HL-60 (cell line): ENCODE results near the gene ABCC1.

ENCODE experiments used
- CTCF ChIP-seq: IDR thresholded peaks from one replicate; pipeline ENCODE4 v1.5.1; 2011; ENCODE audit warnings: low read length, control low read depth, inconsistent platforms; ENCODE audit not compliant: insufficient read depth
- GABPA ChIP-seq: IDR thresholded peaks from 2 replicates; pipeline ENCODE4 v1.6.1; 2012; ENCODE audit warnings: low read depth
- TF ChIP-seq, protein P1 (sequence below): IDR thresholded peaks from 2 replicates; pipeline ENCODE4 v1.6.1; 2012; ENCODE audit warnings: low read depth; ENCODE audit not compliant: insufficient replicate concordance

- no peak for TF ChIP-seq GABPA
- TF ChIP-seq, protein P1, sequence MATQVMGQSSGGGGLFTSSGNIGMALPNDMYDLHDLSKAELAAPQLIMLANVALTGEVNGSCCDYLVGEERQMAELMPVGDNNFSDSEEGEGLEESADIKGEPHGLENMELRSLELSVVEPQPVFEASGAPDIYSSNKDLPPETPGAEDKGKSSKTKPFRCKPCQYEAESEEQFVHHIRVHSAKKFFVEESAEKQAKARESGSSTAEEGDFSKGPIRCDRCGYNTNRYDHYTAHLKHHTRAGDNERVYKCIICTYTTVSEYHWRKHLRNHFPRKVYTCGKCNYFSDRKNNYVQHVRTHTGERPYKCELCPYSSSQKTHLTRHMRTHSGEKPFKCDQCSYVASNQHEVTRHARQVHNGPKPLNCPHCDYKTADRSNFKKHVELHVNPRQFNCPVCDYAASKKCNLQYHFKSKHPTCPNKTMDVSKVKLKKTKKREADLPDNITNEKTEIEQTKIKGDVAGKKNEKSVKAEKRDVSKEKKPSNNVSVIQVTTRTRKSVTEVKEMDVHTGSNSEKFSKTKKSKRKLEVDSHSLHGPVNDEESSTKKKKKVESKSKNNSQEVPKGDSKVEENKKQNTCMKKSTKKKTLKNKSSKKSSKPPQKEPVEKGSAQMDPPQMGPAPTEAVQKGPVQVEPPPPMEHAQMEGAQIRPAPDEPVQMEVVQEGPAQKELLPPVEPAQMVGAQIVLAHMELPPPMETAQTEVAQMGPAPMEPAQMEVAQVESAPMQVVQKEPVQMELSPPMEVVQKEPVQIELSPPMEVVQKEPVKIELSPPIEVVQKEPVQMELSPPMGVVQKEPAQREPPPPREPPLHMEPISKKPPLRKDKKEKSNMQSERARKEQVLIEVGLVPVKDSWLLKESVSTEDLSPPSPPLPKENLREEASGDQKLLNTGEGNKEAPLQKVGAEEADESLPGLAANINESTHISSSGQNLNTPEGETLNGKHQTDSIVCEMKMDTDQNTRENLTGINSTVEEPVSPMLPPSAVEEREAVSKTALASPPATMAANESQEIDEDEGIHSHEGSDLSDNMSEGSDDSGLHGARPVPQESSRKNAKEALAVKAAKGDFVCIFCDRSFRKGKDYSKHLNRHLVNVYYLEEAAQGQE: no peak
- TF ChIP-seq CTCF: no peak
Observed at GRCh38 chr16:16006650-16007049, 57.2 kb downstream of the ABCC1 start.
